GM23248 (cell line): ENCODE measurements around the gene C3AR1.

Source experiments
- EZH2 ChIP-seq: fragments of 200-600 bp; sonication (generic); IDR thresholded peaks from 2 replicates; pipeline ENCODE4 v1.6.1; 2018; ENCODE audit warnings: antibody characterized with exemption, mild to moderate bottlenecking; ENCODE audit not compliant: insufficient read depth, poor library complexity, severe bottlenecking
- EZH2phosphoT487 ChIP-seq: fragments of 200-600 bp; sonication (generic); IDR thresholded peaks from 2 replicates; pipeline ENCODE4 v1.6.1; 2018; ENCODE audit warnings: antibody characterized with exemption, moderate library complexity, mild to moderate bottlenecking, low read depth; ENCODE audit not compliant: insufficient read depth

GRCh38 chr12:8031872-8032241, 34.3 kb downstream of the C3AR1 start:
- TF ChIP-seq EZH2phosphoT487 = no peak
- TF ChIP-seq EZH2 = no peak
